Stimulated activated naive CD8-positive, alpha-beta T cell treated with anti-CD3 and anti-CD28 coated beads, Interleukin-15, Interleukin-2, amounts not matched to agents 100 U/mL and 50 U/mL, for 24 hours (primary cell): Measurements from ENCODE around the gene NACC1.
A peak's percentile ranks its signal among the peaks of the same experiment; 100 is the strongest.

ENCODE experiments used
- ATAC-seq: fragments of 150-1000 bp; cut with Tn5 transposase; one replicate; pipeline ENCODE4 v1.10.0; 2021
- DNase-seq: peaks from one replicate; pipeline ENCODE4 v3.0.0; 2021

NACC1 gene

GRCh38 chr19:13087795-13088537, 30.1 kb upstream of the NACC1 start:
- no peak for ATAC-seq
- DNase-seq = no peak

GRCh38 chr19:13089139-13089856, 28.8 kb upstream of the NACC1 start:
- peak; percentile 32 for DNase-seq
- ATAC-seq = peak; percentile 24

DNA sequence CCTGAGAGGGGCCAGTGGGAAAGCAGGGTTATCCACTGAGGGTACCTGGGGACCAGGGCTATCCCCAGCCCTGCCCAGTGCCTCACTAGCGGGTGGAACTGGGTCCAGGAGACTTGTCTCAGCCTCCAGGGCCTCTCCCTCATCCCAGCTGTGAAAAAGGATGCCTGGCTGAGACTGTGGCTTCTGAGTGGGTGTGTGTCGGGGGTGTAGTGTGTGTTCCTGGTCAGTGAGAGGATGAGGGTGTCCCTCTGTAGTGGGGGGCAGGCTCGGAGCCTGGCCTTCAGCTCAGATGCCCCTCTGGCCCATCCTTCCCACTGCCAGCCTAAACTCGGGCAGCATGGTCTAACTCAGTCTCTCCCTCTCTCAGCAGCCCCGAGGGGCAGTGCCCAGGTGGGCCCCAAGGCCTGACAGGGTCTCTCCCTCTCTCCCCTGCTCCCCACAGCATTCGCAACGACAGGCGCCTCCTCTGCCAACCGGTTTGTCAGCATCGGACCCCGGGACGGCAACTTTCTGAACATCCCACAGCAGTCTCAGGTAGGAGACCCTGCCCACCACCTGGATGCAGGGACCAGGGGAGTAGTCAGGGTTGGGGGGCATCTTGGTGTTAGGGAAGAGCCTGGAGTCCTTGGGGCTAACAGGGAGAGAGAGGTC, 28.1 kb upstream of the NACC1 start:
- ATAC-seq (no peak), DNase-seq (no peak)

DNA sequence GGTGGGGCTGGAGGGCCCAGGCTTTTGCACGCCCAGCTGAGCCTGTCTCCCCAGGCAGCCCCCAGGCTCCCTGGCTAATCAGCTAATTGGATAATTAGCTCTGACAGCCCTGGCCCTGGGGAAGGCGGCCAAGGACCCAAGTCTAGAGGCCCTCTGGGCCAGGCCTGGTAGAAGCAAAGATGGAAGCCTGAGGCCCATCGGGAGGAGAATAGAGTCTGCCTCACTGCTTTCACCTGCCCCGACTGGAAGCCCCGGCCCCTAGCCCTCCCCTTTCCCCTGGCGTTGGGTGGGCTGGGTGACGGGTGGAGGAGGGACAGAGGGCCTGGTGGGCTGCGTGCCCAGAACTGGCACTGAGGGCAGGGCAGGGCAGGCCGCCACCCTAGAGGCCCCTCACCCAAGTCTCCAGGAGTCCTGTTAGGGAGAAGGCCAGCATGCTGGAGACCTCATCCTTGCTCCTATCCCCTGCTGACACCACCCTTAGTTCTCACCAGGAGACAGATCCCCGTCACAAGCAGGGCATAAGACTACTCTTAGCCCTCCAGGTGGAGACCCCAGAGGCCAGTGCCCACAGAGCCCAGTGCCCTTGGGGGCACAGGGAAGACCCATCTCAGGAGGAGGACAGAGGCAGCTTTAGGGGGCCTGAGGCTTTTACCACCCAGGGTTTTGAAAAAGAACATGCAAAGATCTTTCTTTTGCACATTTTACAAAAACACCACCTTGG, 27.4 kb upstream of the NACC1 start:
- ATAC-seq (no peak), DNase-seq (no peak)

GRCh38 chr19:13091400-13092157, 26.5 kb upstream of the NACC1 start:
- DNase-seq (no peak), ATAC-seq (no peak)

- ATAC-seq = no peak
- no peak for DNase-seq
Measured at GRCh38 chr19:13092158-13092543, 25.9 kb upstream of the NACC1 start.

- ATAC-seq (no peak), DNase-seq (no peak)
Measured at GRCh38 chr19:13092606-13093235, 25.3 kb upstream of the NACC1 start.

- ATAC-seq = peak; percentile 76
- peak; percentile 82 for DNase-seq
Measured at GRCh38 chr19:13093407-13094105, 24.5 kb upstream of the NACC1 start.

GRCh38 chr19:13094106-13094504, 24.0 kb upstream of the NACC1 start:
- DNase-seq (no peak), ATAC-seq (no peak)

DNA sequence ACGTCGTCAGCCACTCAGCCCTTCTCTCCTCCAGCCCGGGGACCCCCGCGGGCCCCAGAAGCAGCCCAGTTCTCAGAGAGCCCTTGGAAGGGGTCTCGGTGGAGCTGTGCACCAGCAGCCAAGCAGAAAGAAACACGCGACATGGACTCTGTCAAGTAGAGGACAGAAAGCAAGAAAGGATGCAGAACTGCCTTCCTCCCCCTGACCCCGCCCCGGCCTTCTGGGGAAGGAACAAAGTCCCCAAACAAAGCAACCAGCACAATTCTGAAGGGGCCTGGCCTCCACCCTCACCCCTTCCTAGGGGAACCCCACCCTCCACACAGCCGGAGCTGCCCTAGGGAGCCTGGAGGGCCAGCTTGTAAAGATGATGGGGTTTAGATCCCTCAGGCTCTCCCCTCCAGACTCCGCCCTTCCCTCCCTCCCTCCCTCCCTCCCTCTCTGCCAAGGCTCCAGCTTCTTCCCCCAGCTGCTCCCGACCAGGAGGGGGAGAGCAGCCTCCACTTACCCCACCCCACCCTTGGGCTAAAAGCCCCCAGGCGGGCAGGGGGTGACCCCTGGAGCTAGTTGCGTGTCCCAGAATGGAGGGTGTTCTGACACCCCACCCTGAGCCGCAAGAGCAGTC, 23.2 kb upstream of the NACC1 start:
- ATAC-seq (no peak), DNase-seq (no peak)

DNA sequence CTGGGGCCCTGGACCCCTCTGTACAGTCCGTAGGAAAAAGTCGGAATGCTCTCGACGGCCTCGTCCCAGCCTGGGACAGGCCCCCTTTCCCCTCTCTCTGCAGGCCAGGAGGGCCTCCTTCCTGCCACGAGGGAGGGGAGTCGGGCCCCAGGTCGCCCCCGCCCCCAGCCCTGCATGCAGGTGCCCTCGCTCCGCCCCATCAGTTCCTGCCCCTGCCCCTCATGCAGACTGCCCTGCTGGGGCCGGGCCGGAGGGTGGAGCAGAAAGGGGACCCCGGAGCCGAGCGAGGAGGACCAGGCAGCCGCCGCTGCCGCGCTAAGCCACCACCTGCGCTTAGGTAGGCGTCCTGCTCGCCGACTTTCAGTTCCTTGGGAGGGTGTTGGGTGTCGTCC, 22.7 kb upstream of the NACC1 start:
- ATAC-seq (no peak), DNase-seq (no peak)

- ATAC-seq (no peak), DNase-seq (peak; percentile 43)
Measured at GRCh38 chr19:13095934-13096927, 21.8 kb upstream of the NACC1 start.

GRCh38 chr19:13097033-13097462, 21.0 kb upstream of the NACC1 start:
- ATAC-seq (no peak), DNase-seq (no peak)

DNA sequence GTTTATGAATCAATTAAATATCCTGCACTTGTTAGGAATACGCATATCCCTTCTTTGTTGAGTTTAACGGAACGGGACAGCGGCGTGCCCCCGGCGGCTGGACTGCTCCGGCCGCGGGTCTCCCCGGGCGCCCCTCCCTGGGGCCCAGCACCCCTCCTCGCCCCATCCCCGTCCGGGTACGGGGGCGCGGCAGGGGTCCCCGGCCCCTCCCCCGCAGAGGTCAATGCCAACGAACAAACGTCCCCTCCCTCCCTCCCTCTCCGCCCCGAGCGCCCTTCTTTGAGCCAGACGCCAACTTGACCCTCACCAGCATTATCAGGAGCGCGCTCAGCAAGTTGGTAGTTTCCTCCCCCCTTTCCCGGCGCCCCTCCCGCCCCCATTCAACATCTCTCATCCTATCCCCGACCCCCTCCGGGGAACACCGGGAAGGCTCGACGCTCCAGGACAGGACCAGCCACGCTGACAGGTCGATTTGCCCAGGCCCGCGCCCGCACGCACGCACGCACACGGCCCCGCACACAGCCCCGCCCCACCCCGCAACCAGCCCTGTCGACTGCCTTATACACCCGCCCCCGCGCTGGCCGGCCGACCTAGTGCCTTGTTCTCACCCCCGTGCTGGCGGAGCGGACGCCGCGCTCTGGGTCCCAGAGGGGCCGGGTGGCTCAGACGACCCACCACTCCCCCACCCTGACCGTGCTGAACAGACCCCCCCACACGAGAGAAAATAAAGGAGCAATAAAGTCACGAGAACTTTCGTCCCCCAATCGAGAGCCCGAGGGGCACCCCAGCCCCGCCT, 20.4 kb upstream of the NACC1 start:
- DNase-seq = peak; percentile 50
- no peak for ATAC-seq

DNA sequence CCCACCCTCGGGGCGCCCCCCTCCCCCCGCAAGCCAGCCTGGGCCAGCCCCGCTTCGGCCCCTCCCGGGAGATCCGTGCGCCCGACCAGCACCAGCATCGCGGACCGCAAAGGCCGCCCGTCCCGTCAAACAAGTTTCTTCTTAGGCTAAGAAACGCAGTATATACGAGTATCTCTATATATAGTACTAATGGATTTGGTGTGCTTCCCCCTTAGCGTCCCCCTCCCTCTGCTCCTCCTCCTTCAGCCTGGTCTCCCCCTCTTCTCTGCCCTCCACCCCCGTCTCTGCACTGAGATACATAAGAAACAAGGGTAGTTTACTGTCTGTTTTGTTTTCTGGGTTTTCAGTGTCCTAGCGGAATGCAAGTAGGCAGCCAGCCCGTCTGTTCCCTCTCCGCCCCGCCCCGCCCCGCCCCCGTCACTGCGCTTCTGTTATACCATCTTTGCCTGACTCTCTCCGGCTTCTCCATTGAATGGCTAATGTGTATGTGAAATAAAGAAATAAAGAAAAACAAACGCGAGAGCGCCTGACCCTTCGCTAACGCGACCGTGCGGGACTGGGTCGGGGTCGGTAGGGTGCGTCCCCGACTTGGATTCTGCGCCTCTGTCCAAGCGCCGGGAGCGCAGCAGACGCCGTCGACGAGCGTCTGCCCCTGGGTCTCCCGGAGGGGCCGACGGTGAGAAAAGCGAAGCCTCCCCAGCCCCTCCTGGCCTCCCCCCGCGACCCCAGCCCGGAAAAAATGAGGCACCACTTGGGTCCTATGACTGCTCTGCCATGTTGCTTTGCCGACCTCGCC, 19.6 kb upstream of the NACC1 start:
- ATAC-seq = no peak
- no peak for DNase-seq

- ATAC-seq = peak; percentile 21
- DNase-seq = peak; percentile 79
Measured at GRCh38 chr19:13099073-13099999, 18.7 kb upstream of the NACC1 start.
